HepG2 (cell line): ENCODE results near the gene PIM3. TPM values are rescaled to one million over a fixed set of nuclear protein-coding genes. Genes with fewer than 3 reads are reported as not detected.

Experiments
- CERS6 ChIP-seq: sonication (generic); formaldehyde crosslinking; IDR thresholded peaks from 2 replicates; pipeline ENCODE4 v1.5.0; 2020; ENCODE audit warnings: missing genetic modification reagents
- FOXJ3 ChIP-seq: sonication (generic); formaldehyde crosslinking; IDR thresholded peaks from 2 replicates; pipeline ENCODE4 v1.4.0; 2020; ENCODE audit warnings: missing genetic modification reagents, mild to moderate bottlenecking, borderline replicate concordance
- HIC2 ChIP-seq: sonication (generic); formaldehyde crosslinking; IDR thresholded peaks from 2 replicates; pipeline ENCODE4 v1.9.0; 2022; ENCODE audit warnings: low read depth, missing genetic modification reagents
- HIVEP1 ChIP-seq: sonication (generic); formaldehyde crosslinking; IDR thresholded peaks from 2 replicates; pipeline ENCODE4 v1.4.0; 2020; ENCODE audit warnings: mild to moderate bottlenecking, missing genetic modification reagents
- KAT7 ChIP-seq: IDR thresholded peaks from 2 replicates; pipeline ENCODE4 v1.6.1; 2018; ENCODE audit warnings: borderline replicate concordance, missing compliant biosample characterization
- MLLT10 ChIP-seq: sonication (generic); formaldehyde crosslinking; IDR thresholded peaks from 2 replicates; pipeline ENCODE4 v1.4.0; 2020; ENCODE audit warnings: missing genetic modification reagents
- NRL ChIP-seq: sonication (generic); formaldehyde crosslinking; IDR thresholded peaks from 2 replicates; pipeline ENCODE4 v1.5.0; 2020; ENCODE audit warnings: missing genetic modification reagents, mild to moderate bottlenecking, moderate library complexity, borderline replicate concordance
- PLSCR1 ChIP-seq: sonication (generic); formaldehyde crosslinking; IDR thresholded peaks from 2 replicates; pipeline ENCODE4 v1.5.0; 2020; ENCODE audit warnings: missing genetic modification reagents, mild to moderate bottlenecking, borderline replicate concordance
- THRA ChIP-seq: sonication (generic); formaldehyde crosslinking; IDR thresholded peaks from 2 replicates; pipeline ENCODE4 v1.4.0; 2020; ENCODE audit warnings: missing genetic modification reagents, borderline replicate concordance
- U2AF1 ChIP-seq: fragments of 200-400 bp; formaldehyde crosslinking; optimal IDR thresholded peaks from 2 replicates; pipeline ENCODE3; 2017; ENCODE audit warnings: mild to moderate bottlenecking, low read depth, low read length
- USF2 ChIP-seq, 2 experiments: sonication (generic) in 1 of 2; formaldehyde crosslinking in 1 of 2; IDR thresholded peaks; 2 replicates each; pipeline versions ENCODE4 v1.5.1 to v1.6.1; 2011 to 2020; ENCODE audit warnings: borderline replicate concordance in 1 of 2, low read depth in 1 of 2, low read length in 1 of 2, mild to moderate bottlenecking in 1 of 2, missing genetic modification reagents in 1 of 2, moderate library complexity in 1 of 2
- YEATS4 ChIP-seq: sonication (generic); formaldehyde crosslinking; IDR thresholded peaks from 2 replicates; pipeline ENCODE4 v1.4.0; 2020; ENCODE audit warnings: missing genetic modification reagents, borderline replicate concordance
- ZMAT3 ChIP-seq: sonication (generic); formaldehyde crosslinking; conservative IDR thresholded peaks from 2 replicates; pipeline ENCODE4 v1.7.0; 2021; ENCODE audit warnings: missing genetic modification reagents
- ZNF30 ChIP-seq: sonication (generic); formaldehyde crosslinking; IDR thresholded peaks from 2 replicates; pipeline ENCODE4 v1.5.0; 2020; ENCODE audit warnings: mild to moderate bottlenecking, missing genetic modification reagents
- ZNF709 ChIP-seq: sonication (generic); formaldehyde crosslinking; IDR thresholded peaks from 2 replicates; pipeline ENCODE4 v1.5.0; 2020; ENCODE audit warnings: mild to moderate bottlenecking, missing genetic modification reagents
- ZNF773 ChIP-seq: sonication (generic); formaldehyde crosslinking; IDR thresholded peaks from 2 replicates; pipeline ENCODE4 v1.4.0; 2020; ENCODE audit warnings: missing genetic modification reagents, borderline replicate concordance
- ZNF775 ChIP-seq: sonication (generic); formaldehyde crosslinking; IDR thresholded peaks from 2 replicates; pipeline ENCODE4 v1.4.0; 2020; ENCODE audit warnings: missing genetic modification reagents, mild to moderate bottlenecking, moderate library complexity, borderline replicate concordance
- ZNF839 ChIP-seq: sonication (generic); formaldehyde crosslinking; IDR thresholded peaks from 2 replicates; pipeline ENCODE4 v1.4.0; 2020; ENCODE audit warnings: missing genetic modification reagents, mild to moderate bottlenecking, borderline replicate concordance
- polyA plus RNA-seq, 8 experiments: library from polyadenylated mRNA; depleted of rRNA in 3 of 8; stranded (reverse) in 7 of 8; unstranded in 1 of 8; fragments of >200 nt; fragmentation: Illumina TruSeq in 4 of 8; extraction: Trizol in 4 of 8; gene quantifications; 2 replicates each; pipeline versions ENCODE4 v1.2.1 to v1.2.3, GENCODE V29; 2011 to 2016; ENCODE audit warnings: low read depth in 4 of 8, missing spikeins in 1 of 8, mixed read lengths in 1 of 8; ENCODE audit not compliant: insufficient read depth in 1 of 8
- total RNA-seq, 5 experiments: library from RNA; depleted of rRNA; stranded (reverse); fragments of >200 nt; fragmentation: Illumina TruSeq; extraction: Trizol; gene quantifications; 2 replicates each; pipeline ENCODE4 v1.2.3, GENCODE V29; 2016; ENCODE audit warnings: low read depth in 1 of 5

The PIM3 gene
- total and polyA plus RNA-seq, 2 of the 13 experiments (the other 11 are each of a cell fraction or from before 2014, with no cell fraction given): 21.6 to 31.2 TPM

GRCh38 chr22:49948958-49949913, 11.3 kb upstream of the PIM3 start (continued):
- TF ChIP-seq ZNF839 (CRISPR knock-in tag): no peak
- TF ChIP-seq PLSCR1 (CRISPR knock-in tag): no peak
- TF ChIP-seq ZNF773: peak; percentile 48; the same call in 1 of the 2 replicates
- TF ChIP-seq YEATS4 (CRISPR knock-in tag): peak; percentile 63
- no peak for TF ChIP-seq CERS6
- peak; percentile 93 for TF ChIP-seq HIC2 (CRISPR knock-in tag)
- TF ChIP-seq KAT7 (CRISPR knock-in tag): no peak
- no peak for TF ChIP-seq MLLT10 (CRISPR knock-in tag)
- TF ChIP-seq FOXJ3: 0 out of 2 replicates have a peak, but pooled peaks have one; percentile 17
- peak; percentile 82; the same call in 1 of the 2 replicates for TF ChIP-seq NRL
- no peak for TF ChIP-seq ZNF775 (CRISPR knock-in tag)
- TF ChIP-seq ZMAT3 (CRISPR knock-in tag): peak; percentile 85
- no peak for TF ChIP-seq USF2 (IDR thresholded peaks at IDR 0.05; ENCODE audit: low read depth, low read length)
- no peak for TF ChIP-seq USF2 (CRISPR knock-in tag; IDR thresholded peaks at IDR 0.05; ENCODE audit: borderline replicate concordance)
- no peak for TF ChIP-seq ZNF30 (CRISPR knock-in tag)
- peak; percentile 12 for TF ChIP-seq U2AF1
- TF ChIP-seq ZNF709 (CRISPR knock-in tag): no peak; the same call in 1 of the 2 replicates
- peak; percentile 45; the same call in 1 of the 2 replicates for TF ChIP-seq HIVEP1 (CRISPR knock-in tag)
- TF ChIP-seq THRA (CRISPR knock-in tag): peak; percentile 79
